ENCODE data around the gene B3GNT4. TPM values are rescaled to one million over a fixed set of nuclear protein-coding genes. Genes with fewer than 3 reads are reported as not detected.
"Not testable (repeated sequence)": the region's sequence is repeated elsewhere in the genome, so short reads cannot be mapped to it uniquely, and the experiment has no call there.

B3GNT4 gene
- total RNA-seq, 1 experiment from 2014 or later = not detected

DNA sequence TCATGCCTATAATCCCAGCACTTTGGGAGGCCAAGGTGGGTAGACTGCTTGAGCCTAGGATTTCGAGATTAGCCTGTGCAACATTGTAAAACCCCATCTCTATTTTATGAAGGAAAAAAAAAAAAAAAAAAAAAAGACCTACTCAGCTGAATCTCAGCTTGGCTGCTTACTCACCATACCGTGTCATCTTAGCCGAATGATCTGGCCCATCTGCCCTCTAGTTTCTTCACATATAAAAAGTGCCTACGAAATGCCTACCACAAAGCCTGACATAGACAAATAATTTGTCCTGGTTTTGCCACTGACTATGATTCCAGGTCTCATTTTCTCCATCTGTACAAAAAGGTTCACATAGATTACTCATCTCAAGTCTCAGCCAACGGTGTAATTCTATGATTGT is 12.3 kb downstream of the B3GNT4 start:
- peak; percentile 35 for DNase-seq (ENCODE audit: low read depth)

GRCh38 chr12:122216445-122216844 is 12.9 kb downstream of the B3GNT4 start:
- DNase-seq (ENCODE audit: low read depth) = no peak

DNA sequence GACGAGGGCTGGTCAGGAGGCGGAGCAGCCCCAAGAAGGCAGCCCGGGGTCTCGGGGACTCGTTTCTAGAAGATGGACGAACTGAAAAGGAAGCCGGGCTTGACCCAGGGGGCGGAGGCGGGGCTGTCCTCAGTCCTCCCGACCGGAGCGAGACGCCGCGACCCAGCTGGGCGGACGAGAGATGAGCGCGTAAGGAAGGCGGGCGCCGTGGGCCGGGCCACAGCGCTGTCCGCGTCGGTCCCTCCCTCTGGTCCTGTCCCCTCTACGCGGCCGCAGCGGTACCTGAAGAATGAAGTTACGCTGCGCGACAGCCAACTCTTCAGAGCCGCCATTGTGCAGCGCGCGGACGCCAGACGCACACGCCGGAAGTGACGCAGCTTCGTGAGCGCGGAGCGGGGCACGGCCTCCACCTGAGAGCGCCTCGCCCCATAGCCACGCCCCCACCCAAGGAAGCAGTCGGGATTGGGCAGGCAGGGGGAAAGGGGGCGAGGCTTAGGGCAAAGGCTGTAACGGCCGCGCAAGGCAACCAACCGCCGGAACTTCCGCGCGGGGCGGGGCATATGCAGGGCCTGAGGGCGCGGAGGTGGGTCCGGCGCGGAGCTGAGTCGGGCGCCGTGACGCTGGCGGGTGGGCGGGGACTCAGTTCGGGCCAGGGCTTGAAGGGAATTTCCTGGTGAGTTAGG is 22.3 kb downstream of the B3GNT4 start, which contains the start of gene DIABLO:
TSS of gene DIABLO (minus strand) at position 370 of the 683 bp plus-strand sequence. CDS start at position 332, 38 bp downstream.
- peak; percentile 97 for DNase-seq (ENCODE audit: low read depth)

DNA sequence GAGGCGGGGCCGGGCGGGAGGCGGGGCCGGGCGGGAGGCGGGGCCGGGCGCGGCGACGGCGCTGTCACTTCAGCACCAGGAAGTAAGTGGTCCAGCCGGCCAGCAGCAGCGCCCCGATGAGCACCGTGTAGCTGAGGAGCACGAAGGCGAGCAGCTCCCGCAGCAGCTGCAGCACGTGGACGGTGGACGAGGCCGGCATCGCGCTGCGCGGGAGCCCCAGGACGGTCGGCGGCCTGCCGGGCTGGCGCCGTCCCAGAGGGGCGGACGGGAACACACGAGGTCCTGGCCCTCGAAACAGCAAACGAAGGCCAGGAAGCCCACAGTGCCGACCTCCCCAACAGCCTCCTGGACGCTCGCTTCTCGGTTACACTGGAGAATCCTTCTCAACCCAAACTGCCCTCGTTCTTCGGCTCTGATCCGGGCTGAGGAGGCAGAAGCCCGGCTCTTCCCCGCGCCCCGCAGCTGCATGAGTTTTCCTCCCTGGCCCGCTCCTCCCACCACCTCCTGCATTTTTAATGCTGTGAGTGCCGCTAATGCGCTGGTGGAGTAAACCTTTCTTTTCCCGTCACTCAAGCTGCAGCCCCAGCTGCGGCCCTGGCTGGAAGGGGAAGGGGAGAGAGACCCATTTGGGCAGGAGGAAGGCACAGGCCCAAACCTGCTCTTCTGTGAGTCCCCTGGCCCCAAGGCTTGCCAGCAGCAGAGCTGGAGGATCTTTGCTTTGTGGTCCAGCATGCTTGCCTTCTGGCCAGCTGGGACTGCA is 23.0 kb downstream of the B3GNT4 start:
- no peak for DNase-seq (ENCODE audit: low read depth)

- no peak for DNase-seq (ENCODE audit: low read depth)
Observed at GRCh38 chr12:122227341-122227740, 23.8 kb downstream of the B3GNT4 start.

DNA sequence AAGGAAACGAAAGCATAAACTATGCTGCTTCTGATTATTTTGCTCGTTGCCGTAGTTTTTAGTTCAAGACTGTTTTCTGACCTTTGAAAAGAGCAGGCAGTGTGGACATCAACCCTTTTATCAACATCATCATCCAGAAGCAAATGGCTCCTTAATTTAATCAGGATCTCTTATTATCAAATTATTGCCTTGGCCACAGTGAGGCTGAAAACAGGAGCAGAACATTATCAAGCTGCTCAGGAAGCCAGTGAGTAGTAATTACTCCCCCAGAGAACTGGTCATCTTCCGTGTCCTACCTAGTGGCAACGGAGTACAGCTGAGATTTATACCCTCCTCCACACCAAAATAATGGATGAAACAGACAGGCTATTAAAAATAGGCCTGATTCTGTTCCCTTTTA is 24.6 kb downstream of the B3GNT4 start:
- DNase-seq (ENCODE audit: low read depth) = no peak

DNA sequence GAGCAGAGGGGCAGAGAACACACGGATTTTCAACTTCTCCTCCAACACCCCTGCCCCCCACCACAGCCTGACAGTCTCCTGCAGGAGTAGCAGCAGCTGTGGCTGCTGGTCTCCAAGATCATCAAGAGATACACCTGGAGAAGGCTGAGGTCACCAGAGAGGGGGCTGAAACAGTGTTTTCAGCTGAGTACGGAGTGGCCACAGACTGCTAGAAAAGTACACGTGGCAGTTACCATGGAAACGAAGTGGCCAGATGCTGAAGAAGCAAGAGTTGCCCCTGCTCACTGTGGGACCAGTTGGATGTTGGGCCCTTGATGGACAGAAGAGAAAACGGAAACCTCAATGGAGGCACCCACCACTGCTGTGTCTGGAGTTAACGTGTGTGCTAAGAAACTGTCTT is 27.3 kb downstream of the B3GNT4 start:
- no peak for DNase-seq (ENCODE audit: low read depth)

- no peak for DNase-seq (ENCODE audit: low read depth)
Observed at GRCh38 chr12:122232691-122233090, 29.2 kb downstream of the B3GNT4 start.

GRCh38 chr12:122235741-122236140 is 32.2 kb downstream of the B3GNT4 start:
- no peak for DNase-seq (ENCODE audit: low read depth)

DNA sequence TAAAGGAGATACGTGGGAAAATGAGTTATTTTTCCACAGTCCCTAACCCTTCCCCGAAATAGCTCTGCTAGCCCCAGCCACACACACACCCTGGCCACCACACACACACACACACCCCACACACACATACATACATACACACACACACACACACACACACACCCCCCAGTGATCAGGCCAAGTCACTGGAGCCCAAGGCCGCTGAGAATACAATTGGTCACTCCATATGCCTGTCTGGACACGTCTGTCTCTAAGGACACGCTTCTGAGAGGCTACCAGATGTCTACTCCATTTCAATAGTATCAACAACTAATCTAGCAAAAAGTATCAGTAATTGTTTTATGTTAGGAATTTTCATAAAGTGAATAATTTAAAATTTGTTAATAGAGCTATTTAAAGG is 35.4 kb downstream of the B3GNT4 start:
- no peak for DNase-seq (ENCODE audit: low read depth)

- no peak for DNase-seq (ENCODE audit: low read depth)
Observed at GRCh38 chr12:122243965-122244364, 40.5 kb downstream of the B3GNT4 start.

DNA sequence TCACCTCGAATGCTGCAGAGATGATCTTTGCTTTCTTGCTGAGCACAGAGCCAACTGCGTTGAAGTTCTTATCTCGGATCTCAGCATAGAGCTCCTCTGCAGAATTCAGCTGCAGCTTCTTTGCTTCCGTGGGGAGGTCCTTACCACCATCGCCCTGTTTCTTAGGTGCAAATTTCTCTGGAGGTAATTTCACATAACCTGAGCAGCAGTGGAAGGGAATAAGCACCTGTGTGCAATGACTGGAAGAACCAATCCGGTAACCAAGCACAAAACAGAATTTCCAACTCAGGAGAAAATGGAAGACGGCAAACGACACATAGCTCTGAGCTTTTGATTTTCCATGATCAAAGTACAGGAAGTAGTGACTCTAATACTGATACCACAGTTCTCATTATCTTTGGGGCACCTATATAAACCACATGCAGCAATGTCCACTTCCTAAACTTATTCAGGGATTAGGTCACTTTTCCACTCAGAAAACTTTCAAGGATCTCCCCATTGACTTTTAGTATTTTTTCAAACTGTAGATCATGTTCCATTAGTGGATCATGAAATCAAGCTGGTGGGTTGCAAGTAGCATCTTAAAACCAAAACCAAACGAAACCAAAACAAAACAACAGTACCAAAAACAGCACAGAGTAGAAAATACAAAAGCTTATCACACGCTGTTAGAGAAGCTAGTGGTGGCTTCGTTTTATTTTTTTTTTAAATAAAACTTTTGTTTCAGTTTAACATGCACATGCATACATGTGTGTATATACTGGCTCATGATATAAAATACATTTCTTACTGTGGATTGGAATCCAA is 41.3 kb downstream of the B3GNT4 start:
- no peak for DNase-seq (ENCODE audit: low read depth)

DNA sequence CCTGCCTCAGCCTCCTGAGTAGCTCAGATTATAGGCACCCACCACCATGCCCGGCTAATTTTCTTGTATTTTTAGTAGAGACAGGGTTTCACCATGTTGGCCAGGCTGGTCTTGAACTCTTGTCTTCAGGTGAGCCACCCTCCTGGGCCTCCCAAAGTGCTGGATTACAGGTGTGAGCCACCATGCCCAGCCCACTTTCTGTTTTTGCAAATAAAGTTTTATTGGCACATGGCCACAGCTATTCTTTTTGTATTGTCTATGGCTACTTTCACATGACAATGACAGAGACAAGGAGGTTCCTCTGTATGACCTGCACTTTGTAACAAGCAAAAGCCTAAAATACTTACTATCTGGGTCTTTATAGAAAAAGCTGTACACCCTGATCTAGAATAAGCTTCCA is 42.0 kb downstream of the B3GNT4 start:
- DNase-seq (ENCODE audit: low read depth) = no peak

DNA sequence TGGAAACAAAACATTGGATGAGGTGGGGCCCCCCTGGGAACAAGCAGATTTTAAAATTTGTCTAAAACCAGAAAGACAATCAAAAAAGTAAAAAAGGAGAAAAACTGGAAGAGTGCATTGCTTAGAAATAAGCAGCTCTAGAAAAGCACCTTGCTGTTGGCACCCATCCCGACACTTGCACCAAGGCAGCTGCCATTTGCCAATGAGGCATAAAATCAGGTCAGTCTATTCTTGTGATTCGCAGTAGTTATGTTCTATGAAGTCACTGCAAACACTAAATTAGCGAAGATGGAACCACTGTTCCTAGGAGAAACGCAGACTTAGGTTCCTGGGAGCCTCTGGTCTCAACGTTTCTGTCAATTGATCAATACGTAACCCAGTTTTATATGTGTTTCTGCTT is 46.5 kb downstream of the B3GNT4 start:
- DNase-seq (ENCODE audit: low read depth) = no peak

- DNase-seq (ENCODE audit: low read depth) = no peak
Observed at GRCh38 chr12:122250536-122250935, 47.0 kb downstream of the B3GNT4 start.

DNA sequence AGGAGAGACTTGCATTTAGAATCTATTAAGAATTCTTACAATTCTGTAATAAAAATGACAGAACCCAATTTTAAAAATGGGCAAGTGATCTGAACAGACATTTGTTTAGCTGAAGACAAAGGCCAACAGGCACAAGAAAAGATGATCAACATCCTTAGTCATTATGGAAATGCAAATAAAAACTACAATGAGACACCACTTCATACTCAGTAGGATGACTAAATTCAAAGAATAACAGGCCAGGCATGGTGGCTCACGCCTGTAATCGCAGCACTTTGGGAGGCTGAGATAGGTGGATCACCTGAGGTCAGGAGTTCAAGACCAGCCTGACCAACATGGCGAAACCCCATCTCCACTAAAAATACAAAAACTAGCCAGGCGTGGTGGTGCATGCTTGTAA is 55.0 kb downstream of the B3GNT4 start:
- DNase-seq (ENCODE audit: low read depth) = not testable (repeated sequence)

Other genes with a start within 250 kb of the B3GNT4 start
- 0.72 and 1.1 TPM in 2 replicates for gene BCL7A, start 181.8 kb upstream of the B3GNT4 start, total RNA-seq (2014; rRNA removed; shearing (Covaris generic))
- 2.6 and 3.8 TPM in 2 replicates for gene MLXIP, start 125.0 kb upstream of the B3GNT4 start, total RNA-seq (2014; rRNA removed; shearing (Covaris generic))
- gene IL31, start 29.5 kb upstream of the B3GNT4 start, total RNA-seq (2014; rRNA removed; shearing (Covaris generic)) = not detected in 2 replicates
- 0.36 and 0.59 TPM in 2 replicates for gene LRRC43, start 20.6 kb upstream of the B3GNT4 start, total RNA-seq (2014; rRNA removed; shearing (Covaris generic))
- 66.3 and 70.9 TPM in 2 replicates for gene DIABLO, start 22.3 kb downstream of the B3GNT4 start, total RNA-seq (2014; rRNA removed; shearing (Covaris generic))
- gene VPS33A, start 62.8 kb downstream of the B3GNT4 start, total RNA-seq (2014; rRNA removed; shearing (Covaris generic)) = 8.4 and 9.0 TPM in 2 replicates
- 16.9 and 23.1 TPM in 2 replicates for gene CLIP1, start 219.0 kb downstream of the B3GNT4 start, total RNA-seq (2014; rRNA removed; shearing (Covaris generic))